Vagina (tissue), 2 donors: ENCODE results near the gene F10. TPM values are rescaled to one million over a fixed set of nuclear protein-coding genes. Genes with fewer than 3 reads are reported as not detected.

Experiments
- DNase-seq, 2 donors: peaks; one replicate each; pipeline ENCODE4 v3.0.0-alpha.2; 2017; ENCODE audit errors: extremely low spot score in 2 of 2
- H3K27ac ChIP-seq: fragments of 200-600 bp; sonication (generic); one replicate; pipeline ENCODE4 v1.5.1; 2019
- H3K27me3 ChIP-seq: fragments of 200-600 bp; sonication (generic); one replicate; pipeline ENCODE4 v1.5.1; 2019
- H3K36me3 ChIP-seq, 2 donors: fragments of 200-600 bp; sonication (generic); one replicate each; pipeline ENCODE4 v1.5.1; 2017 to 2019
- H3K4me1 ChIP-seq: fragments of 200-600 bp; sonication (generic); one replicate; pipeline ENCODE4 v1.5.1; 2019
- H3K4me3 ChIP-seq, 2 donors: fragments of 200-600 bp; sonication (generic); 1 replicate in 1 of 2; 2 replicates in 1 of 2; pipeline ENCODE4 v1.5.1; 2016 to 2019
- H3K9me3 ChIP-seq: fragments of 200-600 bp; sonication (generic); one replicate; pipeline ENCODE4 v1.5.1; 2019
- CTCF ChIP-seq, 3 experiments: fragments of 450-650 bp in 2 of 3; fragments of 200-600 bp in 1 of 3; sonication (generic) in 1 of 3; IDR thresholded peaks; one replicate each; pipeline ENCODE4 v1.5.1; 2017 to 2019; ENCODE audit warnings: antibody characterized with exemption in 3 of 3, mild to moderate bottlenecking in 2 of 3, moderate library complexity in 2 of 3
- POLR2A ChIP-seq, 2 donors: fragments of 450-650 bp; IDR thresholded peaks; one replicate each; pipeline ENCODE4 v1.6.1; 2017; ENCODE audit warnings: antibody characterized with exemption in 2 of 2, mild to moderate bottlenecking in 2 of 2, moderate library complexity in 2 of 2
- POLR2AphosphoS5 ChIP-seq, 2 donors: sonication (generic); formaldehyde crosslinking; IDR thresholded peaks; one replicate each; pipeline ENCODE4 v1.9.0; 2017; ENCODE audit warnings: antibody characterized with exemption in 2 of 2, mild to moderate bottlenecking in 2 of 2, low read depth in 1 of 2; ENCODE audit not compliant: insufficient read depth in 1 of 2
- intact Hi-C: fragments of 100-400 bp; cut with DNase I; formaldehyde crosslinking; loops from one replicate; pipeline ENCODE4 v1.15.1; 2023
- total RNA-seq: library from RNA; depleted of rRNA; stranded (reverse); fragments of >200 nt; gene quantifications from one replicate; pipeline ENCODE4 v1.2.3, GENCODE V29; 2016

The F10 gene
- total RNA-seq, 1 donor from 2014 or later = 16.7 TPM

- no peak for DNase-seq
- H3K4me1 ChIP-seq = no peaks in the 10 kb centered on the region
- H3K27me3 ChIP-seq = no peaks in the 10 kb centered on the region
- intact Hi-C loops = no loop called here
- H3K4me3 ChIP-seq = no peak overlapping the region
- H3K27ac ChIP-seq = no peak overlapping the region
- peaks cover 0 to 9% of the 10 kb centered on the region in 2 donors for H3K36me3 ChIP-seq
- H3K9me3 ChIP-seq = no peaks in the 10 kb centered on the region
- TF ChIP-seq POLR2A (IDR thresholded peaks at IDR 0.05) (no peak), POLR2AphosphoS5 (IDR thresholded peaks at IDR 0.05; ENCODE audit: insufficient read depth in 1 of 2, low read depth in 1 of 2) (no peak), CTCF (IDR thresholded peaks at IDR 0.05) (no peak)
These were observed 32.2 kb upstream of the F10 start for GRCh38 chr13:113090415-113090770.

- Histone ChIP-seq H3K27ac (no peak overlapping the region), H3K27me3 (no peaks in the 10 kb centered on the region), H3K4me3 (no peak overlapping the region), H3K36me3 (peaks cover 0 to 9% of the 10 kb centered on the region in 2 donors), H3K4me1 (no peaks in the 10 kb centered on the region), H3K9me3 (no peaks in the 10 kb centered on the region)
- TF ChIP-seq POLR2AphosphoS5 (IDR thresholded peaks at IDR 0.05; ENCODE audit: insufficient read depth in 1 of 2, low read depth in 1 of 2) = no peak
- no peak for TF ChIP-seq POLR2A (IDR thresholded peaks at IDR 0.05)
- no peak for TF ChIP-seq CTCF (IDR thresholded peaks at IDR 0.05)
- DNase-seq = no peak
- intact Hi-C loops = no loop called here
These were observed 31.8 kb upstream of the F10 start for GRCh38 chr13:113090806-113091205.

- H3K27ac ChIP-seq = no peak overlapping the region
- DNase-seq = no peak
- no peaks in the 10 kb centered on the region for H3K9me3 ChIP-seq
- H3K27me3 ChIP-seq = no peaks in the 10 kb centered on the region
- intact Hi-C loops = no loop called here
- TF ChIP-seq POLR2AphosphoS5 (IDR thresholded peaks at IDR 0.05; ENCODE audit: insufficient read depth in 1 of 2, low read depth in 1 of 2) (no peak), CTCF (IDR thresholded peaks at IDR 0.05) (no peak), POLR2A (IDR thresholded peaks at IDR 0.05) (no peak)
- H3K4me1 ChIP-seq = no peaks in the 10 kb centered on the region
- peaks cover 0 to 9% of the 10 kb centered on the region in 2 donors for H3K36me3 ChIP-seq
- no peak overlapping the region for H3K4me3 ChIP-seq
These were observed 31.3 kb upstream of the F10 start for GRCh38 chr13:113091211-113091771.

GRCh38 chr13:113091891-113092775, 30.5 kb upstream of the F10 start:
- H3K4me3 ChIP-seq = no peak overlapping the region
- intact Hi-C loops = no loop called here
- TF ChIP-seq POLR2AphosphoS5 (IDR thresholded peaks at IDR 0.05; ENCODE audit: insufficient read depth in 1 of 2, low read depth in 1 of 2) = no peak
- TF ChIP-seq POLR2A (IDR thresholded peaks at IDR 0.05) = no peak
- TF ChIP-seq CTCF (IDR thresholded peaks at IDR 0.05) = no peak
- DNase-seq = no peak
- no peaks in the 10 kb centered on the region for H3K27me3 ChIP-seq
- peaks cover 0 to 8% of the 10 kb centered on the region in 2 donors for H3K36me3 ChIP-seq
- no peaks in the 10 kb centered on the region for H3K4me1 ChIP-seq
- H3K9me3 ChIP-seq = no peaks in the 10 kb centered on the region
- H3K27ac ChIP-seq = no peak overlapping the region
